ENCODE data around the gene ABCA3.
"Not testable (repeated sequence)": the region's sequence is repeated elsewhere in the genome, so short reads cannot be mapped to it uniquely, and the experiment has no call there.

Gene ABCA3

DNA sequence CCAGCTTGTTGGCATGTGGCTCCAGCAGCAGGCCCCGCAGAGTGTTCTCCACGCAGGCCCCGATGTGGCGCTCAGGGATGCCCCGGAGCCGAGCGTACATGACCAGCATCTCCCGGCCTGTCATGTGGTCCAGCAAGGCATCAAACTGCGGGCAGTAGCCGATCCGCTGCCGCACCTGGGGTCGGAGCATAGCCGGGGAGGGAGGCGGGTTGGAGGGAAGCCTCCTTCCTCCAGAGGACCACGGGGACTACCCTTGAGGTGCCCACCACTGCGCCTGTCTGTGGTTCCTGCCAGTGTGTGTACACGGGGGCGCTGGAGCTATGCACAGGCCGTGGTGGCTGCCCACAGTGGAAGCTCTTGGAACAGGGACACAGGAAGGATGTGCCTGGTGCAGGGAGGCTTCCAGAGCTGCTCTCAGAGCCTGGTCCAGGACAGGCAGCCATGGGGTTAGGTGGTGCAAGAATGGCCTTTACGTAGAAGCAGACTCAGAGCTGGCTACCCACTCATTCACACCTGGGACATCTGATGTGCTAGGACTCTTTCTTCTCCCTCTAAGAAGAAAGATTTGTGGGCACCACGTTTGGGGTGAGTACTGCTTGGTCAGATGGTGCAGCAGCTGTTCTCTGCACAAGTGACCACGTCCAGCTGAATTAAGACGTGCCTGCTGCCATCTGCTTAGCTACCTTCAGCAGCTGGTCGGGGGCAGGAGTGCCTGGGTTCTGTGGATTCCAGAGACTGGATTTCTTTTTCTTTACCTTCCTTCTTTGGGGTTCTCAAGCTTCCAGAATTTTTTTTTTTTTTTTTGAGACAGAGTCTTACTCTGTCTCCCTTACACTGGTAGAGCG, 61.4 kb downstream of the ABCA3 start:
- DNase-seq: no peak

DNA sequence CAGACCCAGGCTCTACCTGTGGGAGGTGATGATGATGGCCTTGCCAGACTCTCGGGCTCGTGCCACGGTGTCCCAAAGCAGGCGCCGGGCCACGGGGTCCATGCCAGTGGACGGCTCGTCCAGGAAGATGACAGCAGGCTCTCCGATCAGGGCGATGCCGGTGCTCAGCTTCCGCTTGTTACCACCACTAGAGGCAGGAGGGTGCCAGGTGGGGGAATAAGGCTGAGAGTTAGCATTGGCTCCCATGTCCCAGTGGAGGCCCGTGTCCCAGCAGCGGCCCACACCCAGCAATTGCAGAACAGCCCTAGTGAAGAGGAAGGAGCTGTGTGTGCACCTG, 62.3 kb downstream of the ABCA3 start:
- DNase-seq: no peak

DNA sequence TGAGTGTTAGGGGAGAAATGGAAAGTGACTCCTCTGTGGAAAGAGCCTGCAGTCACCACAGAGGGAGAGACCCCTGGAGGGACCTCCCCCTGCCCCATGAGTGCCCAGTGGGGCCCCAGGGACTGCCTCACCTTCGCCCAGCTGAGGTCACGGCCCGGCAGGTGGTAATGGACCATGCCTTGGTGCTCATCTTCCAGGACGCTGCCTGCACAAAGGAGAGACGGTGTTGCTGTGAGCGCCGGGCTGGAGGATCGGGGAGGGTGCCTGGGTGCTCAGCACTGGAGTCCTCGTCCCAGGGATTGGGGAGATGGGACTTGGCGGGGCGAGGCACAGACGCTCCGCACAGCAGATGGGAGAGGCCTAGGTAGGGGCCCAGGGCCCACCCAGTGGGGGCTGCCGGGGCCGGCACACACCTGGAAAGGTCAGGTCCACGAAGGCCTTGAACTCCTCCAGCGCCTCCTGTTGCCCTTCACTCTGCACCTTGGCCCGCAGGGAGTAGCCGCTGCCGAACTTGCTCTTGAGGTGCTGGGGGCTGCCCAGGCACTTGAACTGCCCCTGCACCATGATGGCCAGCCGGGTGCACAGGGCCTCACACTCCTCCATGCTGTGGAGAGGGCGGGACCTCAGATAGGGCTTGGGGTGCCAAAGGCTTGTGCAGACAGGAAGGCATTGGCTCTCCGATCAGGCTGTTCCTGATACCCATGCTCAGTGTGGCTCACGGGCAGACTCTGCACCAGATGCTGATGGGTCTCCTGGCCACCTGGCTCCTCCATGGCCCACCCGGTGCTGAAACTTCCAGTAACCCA, 62.9 kb downstream of the ABCA3 start:
- DNase-seq: no peak

DNA sequence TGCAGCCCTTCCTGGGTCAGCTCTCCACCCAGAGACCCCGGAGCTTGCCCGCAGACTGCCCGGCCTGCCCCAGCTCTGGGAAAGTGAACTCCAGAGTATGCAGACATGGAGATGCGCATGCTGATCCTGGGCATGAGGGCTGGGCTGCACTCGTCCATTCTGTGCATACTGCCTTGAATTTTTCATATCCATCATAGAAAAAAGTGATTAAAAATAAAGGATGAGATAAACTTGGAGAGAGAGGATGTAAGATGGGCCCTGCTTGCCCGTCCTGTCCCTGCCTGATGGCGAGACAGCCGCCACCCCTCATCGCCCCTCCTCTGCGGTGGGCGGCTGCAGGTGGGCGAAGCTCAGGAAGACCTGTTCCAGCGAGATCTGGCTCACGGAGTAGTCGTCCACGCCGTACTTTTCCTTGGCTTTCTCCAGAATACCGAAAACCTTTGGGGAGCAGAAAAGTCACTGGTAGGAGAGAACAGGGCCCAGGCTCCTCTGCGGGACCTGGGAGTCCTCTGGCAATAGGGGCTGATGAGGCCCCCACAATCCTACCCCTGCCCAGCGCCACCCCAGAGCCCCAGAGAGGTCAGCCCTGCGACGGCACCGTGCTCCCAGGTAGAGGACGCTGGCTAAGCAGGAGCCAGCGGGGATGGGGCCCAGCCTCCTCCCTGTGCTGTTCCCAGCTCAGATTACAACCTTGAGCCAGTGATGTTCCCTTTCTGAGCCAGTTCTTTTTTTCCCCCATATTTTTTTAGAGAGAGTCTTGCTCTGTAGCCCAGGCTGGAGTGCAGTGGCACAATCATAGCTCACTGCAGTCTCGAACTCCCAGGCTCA, 63.9 kb downstream of the ABCA3 start:
- no peak for DNase-seq

DNA sequence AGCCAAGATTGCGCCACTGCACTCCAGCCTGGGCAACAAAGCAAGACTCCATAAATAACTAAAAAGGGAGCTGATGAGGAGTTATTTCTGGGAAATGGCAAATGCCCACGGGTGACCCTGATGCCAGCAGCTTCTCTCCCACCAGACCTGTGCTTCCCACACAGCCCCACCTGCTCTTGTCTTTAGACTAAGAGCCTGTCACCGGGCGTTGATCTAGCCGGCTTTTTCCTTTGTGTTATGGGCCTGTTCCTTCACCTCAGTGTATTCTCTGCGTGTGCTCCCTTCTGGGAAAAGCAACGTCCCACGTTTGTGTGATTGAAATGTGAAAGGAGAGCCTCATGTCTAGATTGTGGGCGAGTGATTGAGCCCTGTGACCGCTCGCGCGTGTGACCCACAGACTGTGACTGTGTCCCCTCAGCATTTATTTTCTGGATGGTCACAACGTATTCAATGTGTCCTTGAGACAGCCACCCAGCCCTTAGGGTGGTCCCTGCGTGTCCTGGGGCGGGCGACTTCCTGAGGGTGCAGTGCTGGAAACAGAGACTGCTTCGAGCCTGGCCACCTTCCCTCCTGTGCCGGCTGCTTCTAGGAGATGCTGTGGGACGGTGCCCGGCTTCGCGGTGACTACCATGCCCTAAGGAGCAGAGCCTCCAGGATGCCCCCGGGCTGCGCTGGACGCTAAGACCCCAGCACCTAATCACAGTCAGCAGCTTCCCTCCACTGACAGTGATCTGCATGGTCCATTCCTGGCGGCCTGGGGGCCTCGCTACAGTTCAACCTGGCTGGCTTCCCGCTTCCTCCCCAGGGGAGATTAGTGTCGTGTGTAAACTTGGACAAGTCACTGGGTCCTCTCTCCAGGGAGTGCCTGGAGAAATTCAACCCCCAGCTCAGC, 64.8 kb downstream of the ABCA3 start:
- DNase-seq: no peak

DNA sequence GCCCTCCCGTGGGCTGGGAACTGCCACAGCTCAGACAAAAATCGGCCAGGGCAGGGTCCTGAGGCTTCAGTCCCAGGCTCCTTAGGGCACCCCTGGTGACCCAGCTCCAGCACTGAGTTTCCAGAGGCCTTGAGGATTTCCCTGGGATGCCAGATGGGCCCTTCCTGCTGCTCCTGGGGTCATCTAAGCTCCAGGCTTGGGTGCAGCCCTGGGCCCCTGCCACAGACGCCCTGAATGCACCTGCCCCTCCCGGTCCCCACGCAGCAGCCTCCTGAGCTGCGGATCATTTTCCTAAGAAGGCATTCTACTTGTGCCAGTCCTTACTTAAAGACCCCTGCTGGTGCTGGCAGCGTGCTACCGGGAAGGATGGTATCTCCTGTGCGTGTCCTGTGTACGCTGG, 66.6 kb downstream of the ABCA3 start:
- DNase-seq: no peak

DNA sequence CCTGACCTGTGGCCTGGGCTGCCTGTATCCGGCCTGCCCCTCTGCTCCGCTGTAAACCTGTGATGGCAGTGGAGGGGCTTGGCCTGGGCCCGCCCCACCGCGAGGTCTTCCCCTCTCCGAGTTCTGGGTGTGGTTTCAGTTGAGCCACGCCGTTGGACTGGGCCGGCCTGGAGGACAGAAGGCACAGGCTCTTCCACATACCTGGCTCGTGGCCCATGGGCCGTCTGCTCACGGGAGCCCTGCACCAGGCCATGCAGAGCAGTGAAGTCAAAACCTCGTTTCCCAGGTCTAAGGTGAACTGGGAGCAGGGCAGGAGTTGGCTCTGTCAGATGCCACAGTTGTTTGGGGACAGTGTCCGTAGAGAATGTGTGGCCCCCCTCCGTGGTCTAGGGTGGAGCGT, 67.0 kb downstream of the ABCA3 start:
- DNase-seq: no peak

DNA sequence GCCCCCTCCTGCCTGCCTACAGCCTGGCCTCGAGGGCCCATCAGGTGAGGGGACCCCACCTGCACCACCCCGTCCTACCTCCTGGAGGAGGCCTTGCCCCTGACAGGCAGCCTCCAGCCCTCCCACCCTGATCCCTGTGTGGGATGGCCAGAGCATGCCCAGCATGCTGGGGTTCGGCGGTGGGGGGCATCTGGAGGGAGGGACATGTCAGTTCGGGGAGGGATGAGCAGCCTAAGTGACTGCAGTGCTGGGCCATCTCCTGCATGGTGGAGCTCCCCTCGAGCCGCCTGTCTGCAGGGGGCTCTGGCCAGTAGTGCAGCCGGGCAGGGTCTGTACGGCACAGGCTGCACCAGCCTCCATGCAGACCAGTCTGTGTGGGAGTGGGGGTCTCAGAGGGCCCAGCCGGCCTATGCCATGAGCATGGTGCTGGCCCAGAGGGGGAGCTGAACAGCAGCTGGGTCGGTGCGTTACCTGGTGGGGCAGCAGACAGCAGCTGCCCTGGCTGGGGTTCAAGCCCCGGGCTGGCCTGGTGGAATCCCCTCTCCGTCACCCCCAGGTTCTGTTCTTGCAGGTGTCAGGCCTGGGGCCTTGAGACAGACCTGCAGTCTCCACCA, 68.6 kb downstream of the ABCA3 start:
- no peak for DNase-seq

DNA sequence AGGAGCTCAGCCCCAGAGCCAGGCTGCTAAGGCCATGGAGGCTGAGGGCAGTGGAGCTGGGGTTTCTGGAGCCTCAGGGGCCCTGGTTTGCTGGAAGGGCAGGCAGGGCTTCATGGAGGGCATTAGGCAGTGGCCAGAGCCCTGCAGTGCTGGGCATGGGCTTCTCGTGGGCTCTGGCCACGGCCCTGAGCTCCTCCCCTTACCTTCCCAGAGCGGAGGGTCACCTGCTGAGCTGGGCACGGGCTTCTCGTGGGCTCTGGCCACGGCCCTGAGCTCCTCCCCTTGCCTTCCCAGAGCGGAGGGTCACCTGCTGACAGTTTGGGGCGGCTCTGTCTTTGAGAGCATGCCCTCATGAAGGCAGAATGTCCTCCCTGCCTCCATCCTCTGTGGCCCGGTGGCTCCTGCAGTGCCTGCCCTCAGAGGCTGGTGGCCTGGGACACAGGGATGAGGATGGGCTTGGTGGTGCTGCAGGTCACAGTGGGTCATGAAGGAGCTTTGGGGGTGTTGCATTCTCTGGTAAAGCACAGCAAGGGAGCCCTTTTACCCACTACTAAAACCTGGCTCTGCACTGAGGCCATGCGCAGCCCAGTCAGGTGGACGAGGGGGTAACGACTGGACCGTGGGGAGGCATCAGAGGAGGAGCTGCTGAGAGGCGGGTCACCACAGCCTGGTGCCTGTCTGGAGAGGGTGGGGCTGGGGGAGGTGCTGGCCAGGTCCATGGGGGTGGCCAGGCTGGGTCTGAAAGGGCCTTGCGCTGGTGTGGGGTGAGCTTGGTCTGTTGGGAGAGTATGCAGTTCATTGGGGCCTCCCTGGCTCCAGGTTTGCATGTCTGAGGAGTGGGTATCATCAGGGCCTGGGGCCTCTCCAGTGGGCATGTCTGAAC, 69.7 kb downstream of the ABCA3 start:
- no peak for DNase-seq

DNA sequence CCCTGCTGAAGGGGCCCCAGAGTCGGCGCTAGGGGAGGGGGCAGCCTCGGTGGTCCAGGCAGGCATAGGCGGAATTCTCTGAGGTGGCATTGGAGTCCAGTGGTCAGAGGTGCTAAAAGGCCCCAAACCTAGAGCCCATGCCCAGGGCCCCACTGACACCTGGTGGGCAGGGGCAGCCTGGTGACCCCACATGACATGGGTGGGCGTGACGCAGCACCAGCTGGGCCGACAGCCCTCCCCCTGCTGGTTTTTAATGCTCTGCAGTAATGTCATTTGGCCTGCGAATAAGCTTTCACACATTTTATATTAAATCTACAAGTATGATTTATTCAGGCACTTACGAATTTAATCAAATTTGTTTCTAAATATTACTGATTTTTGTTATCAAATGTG, 70.5 kb downstream of the ABCA3 start:
- DNase-seq: no peak

DNA sequence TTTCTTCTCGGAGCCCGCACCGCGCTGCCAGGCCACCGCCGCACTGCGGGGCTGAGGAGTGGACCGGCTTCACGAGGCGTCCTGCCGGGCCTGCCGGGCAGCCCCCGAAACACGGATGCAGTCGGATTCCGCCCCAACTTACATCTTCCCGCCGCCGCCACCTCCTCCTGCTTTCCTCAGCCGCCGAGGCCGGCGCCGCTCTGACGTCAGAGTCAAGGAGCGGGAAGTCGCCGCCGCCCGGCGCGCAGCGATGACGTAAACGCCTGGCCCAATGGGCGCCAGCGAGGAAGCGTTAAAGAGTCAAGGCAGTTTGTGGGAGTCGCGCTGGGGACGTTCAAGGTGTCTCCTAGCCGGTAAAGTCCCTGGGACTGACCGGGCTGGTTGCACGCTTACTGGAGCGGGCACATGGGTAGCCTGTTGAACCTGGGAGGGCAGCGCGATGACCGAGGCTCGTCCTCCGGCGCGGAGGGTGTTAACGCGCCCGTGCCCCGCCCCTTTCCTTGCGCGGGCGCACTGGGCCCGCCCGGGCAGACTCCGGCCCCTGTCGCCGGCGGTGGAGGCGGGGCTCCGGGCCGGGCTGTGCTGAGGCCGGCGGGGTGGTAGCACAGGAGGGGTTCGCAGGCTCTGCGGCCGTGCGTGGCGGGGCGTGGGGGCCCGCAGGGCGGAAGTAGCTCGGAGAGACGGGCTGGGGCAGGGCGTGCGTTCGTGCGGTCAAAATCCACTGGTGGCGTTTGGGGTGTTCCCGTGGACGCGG, 72.4 kb downstream of the ABCA3 start, which contains the start of gene RNPS1:
RNPS1 (minus strand) TSS at position 214 of the 754 bp plus-strand sequence. CDS start 3,483 bp downstream, outside the sequence.
- DNase-seq: peak; percentile 95

DNA sequence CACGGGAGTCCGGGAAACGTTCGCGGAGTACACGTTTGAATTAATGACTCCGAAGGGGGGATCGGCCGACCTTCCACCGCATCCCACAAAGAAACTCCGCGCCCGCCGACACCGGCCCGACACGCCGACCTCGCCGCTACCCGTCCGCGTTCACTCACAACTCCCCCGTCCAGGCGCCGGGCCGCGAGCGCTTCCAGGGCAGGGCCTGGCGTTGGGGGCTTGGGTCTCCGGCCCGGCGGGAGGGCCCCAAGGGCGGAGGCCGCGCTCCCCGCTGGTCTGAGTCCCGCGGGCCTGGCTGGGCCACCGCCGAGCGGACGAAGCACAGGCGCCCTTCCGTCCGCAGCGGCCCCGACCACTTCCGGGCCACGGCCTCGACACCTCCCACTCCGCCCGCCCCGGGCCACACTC, 73.0 kb downstream of the ABCA3 start:
- not testable (repeated sequence) for DNase-seq

DNA sequence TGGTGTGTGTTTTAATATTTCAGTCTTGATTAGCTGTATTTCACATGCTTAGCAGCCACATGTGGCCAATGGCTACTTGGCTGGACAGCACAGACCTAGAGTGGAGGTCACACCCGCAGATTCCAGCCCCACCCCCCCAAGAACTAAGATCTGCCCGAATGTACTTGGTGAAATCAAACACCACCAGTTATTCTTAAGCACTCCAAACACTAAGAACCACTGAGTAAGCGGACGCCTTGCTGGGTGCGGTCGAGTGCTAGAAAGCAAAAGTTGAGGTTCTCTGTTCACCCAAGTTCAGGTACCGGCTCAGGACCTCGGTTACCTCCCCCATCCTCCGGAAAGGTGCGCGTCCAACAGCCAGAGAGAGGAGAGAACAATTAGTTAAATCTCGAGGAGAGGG, 73.6 kb downstream of the ABCA3 start:
- DNase-seq: peak; percentile 44

DNA sequence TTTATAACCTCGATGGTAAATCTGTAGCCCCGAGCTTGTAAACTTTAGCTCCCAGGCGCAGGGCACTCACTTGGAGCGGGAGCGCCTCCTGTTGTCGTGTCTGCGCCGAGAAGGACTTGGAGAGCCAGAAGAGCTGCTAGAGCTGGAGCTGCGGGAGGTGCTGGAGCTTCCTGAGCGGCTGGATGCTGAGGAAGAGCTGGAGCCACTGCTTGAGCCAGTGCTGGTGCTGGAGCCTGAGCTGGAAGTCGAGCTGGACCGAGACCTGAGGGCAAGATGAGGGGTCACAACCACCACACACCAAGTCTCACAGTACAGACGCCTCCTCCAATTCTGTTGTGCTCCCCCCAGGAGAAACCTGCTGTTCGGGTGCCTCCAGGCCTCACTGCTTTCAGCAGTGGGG, 77.5 kb downstream of the ABCA3 start:
- not testable (repeated sequence) for DNase-seq

DNA sequence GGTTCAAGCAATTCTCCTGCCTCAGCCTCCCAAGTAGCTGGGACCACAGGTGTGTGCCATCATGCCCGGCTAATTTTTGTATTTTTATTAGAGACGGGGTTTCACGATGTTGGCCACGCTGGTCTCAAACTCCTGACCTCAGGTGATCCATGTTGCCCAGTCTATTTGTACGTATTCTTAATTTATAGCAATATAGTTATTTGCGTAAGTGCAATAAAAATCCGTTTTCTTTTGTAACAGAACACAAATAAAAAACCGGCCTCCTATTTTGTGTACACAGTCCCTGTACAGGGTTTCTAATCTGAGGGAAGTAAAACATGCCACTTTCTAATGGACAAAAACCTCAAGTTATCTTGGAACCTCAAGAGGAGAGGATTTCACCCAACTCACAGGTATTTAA, 80.3 kb downstream of the ABCA3 start:
- no peak for DNase-seq

DNA sequence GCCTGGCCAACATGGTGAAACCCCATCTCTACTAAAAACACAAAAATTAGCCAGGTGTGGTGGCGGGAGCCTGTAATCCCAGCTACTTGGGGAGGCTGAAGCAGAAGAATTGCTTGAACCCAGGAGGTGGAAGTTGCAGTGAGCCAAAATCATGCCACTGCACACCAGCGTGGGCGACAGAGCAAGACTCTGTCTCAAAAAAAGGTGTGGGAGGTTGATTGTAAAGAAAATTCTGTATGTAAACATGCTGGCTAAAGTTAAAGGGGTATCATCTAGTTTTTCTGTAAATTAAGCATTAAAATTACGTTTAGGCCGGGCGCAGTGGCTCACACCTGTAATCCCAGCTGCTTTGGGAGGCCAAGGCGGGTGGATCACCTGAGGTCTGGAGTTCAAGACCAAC, 82.0 kb downstream of the ABCA3 start:
- not testable (repeated sequence) for DNase-seq

DNA sequence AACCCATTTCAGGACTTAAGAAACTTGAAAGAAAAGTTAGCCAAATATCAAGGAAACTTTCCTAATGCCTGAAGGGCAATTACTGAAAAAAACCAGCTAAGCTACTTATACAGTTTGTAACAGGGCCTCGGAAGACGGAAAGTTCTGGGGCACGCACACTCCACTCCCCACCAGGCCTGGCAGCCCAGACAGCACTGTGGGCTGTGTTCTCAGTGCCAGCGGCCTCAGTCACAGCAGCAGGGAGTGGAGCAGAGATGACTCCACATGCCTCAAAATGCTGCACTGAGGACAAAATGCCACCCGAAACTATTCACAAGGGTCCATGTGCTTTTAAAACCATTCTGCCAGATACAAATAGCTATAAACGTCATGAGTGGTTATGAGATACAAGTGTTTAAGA, 82.8 kb downstream of the ABCA3 start:
- DNase-seq: no peak

DNA sequence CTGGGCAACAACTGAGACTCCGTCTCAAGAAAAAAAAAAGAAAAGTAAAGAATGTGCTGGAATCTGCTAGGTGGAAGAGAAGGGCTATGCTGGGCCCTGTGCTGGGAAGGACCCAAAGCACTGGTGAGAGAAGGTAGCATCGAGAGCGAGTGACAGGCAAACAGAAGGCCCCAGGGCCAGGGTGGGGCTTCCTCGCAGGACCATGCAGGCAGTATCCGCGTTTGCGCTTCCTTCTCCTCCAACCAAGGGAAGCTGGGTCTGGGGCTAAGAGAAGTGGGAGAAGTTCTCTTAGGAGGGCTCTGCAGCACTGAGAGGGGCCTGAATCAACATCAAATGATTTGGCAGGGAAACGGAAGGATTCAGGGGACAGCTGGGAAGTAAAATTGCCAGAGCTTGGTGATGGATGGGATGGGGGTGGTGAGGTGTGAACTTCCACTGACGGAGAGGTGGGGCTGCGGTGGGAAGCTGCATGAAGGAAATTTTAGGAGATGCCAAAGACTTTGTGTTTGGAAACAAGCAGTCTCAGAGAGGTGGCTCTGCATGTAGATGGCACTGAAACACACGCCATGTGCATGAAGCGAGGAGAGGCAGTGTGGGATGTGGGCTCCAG, 83.9 kb downstream of the ABCA3 start:
- DNase-seq: no peak

DNA sequence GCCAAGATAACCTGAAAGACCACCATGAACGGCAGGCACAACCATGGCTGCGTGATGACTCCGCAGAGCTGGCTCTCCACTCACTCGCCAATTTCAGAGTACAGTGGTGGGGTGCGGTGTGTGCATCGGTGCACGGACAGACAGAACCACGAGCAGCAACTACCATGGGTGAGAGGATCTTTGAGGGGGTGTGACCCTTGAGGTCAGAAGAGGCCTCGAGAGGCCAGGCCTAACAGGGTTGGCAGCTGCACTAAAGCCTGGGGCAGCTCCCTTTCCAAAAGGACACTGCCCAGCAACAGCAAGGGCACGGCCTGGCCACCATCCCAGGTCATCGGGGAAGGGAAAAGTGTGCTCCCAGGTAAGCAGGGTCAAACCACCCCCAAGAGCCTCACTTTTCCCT, 87.2 kb downstream of the ABCA3 start:
- DNase-seq: no peak

DNA sequence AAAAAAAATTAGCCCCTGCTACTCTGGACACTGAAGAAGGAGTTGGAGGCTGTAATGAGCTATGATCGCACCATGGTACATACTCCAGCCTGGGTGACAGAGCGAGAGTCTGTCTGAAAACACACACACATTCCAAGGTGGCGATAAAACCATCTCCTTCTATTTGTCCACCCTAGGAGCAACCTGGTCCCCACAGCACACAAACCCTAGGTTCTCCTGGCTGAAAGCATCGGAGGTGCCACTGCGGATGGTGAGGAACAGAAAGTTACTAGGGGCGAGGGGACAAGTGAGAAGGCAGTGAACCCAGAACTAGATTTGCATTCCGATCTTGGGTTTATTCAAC, 87.8 kb downstream of the ABCA3 start:
- no peak for DNase-seq
